ENCODE data around the gene CDC16. TPM values are rescaled to one million over a fixed set of nuclear protein-coding genes. Genes with fewer than 3 reads are reported as not detected.

Gene CDC16
- total and polyA plus RNA-seq, 2 of the 4 experiments (the other 2 are of a cell fraction) = 41.6 to 66.6 TPM

DNA sequence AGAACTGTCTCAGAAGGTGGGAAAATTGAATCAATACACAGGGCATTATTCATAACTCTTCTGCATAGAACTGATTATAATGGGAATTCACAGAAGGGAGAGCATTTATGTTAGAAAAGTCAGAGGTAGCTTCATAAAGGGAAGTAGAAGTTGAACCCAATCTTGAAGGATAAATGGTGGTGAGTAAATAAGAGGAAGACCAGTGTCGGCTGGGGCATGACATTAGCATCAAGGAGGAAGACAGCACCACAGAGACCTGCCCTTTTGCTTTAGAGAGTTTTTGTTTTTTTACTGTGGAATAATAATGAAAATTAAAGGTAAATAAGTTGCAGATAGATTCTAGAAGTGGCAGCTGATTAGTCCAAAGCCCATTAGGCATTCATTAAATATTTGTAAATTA, 21.9 kb downstream of the CDC16 start:
- no peak overlapping the region for H3K4me3 ChIP-seq (ENCODE audit: insufficient read depth, low read depth, low read length)
- H3K14ac ChIP-seq (replicated peaks; ENCODE audit: low read depth, low read length) = no peak overlapping the region
- no peak overlapping the region for H2AK5ac ChIP-seq (ENCODE audit: low read depth, low read length)
- no peak overlapping the region for H2AFZ ChIP-seq (replicated peaks; ENCODE audit: low read length, poor library complexity)
- peaks cover 43% of the 10 kb centered on the region for H3K36me3 ChIP-seq (ENCODE audit: control insufficient read depth, insufficient read depth, low read length)
- no peak overlapping the region for H3K9ac ChIP-seq (ENCODE audit: low read depth, low read length)
- no peak overlapping the region for H3K23ac ChIP-seq (ENCODE audit: low read depth, low read length)
- no peak overlapping the region for H3K4me2 ChIP-seq (ENCODE audit: low read depth, low read length)
- no peaks in the 10 kb centered on the region; the same call in 1 of the 2 replicates for H4K20me1 ChIP-seq (ENCODE audit: insufficient read depth, low read length)
- no peak overlapping the region for H2BK120ac ChIP-seq (ENCODE audit: low read depth, low read length)
- CTCF ChIA-PET = interaction anchor here (0.6 kb wide), 1 partner anchor 213 kb away, joined by 4 read pairs; no protein-coding TSS in a partner anchor
- intact Hi-C loops (cut with micrococcal nuclease) (no loop called here), in situ Hi-C loops (cut with MboI; ENCODE audit: low sequenced_read_pairs) (no loop called here), dilution Hi-C loops (cut with HindIII; ENCODE audit: low sequenced_read_pairs, unreplicated experiment) (no loop called here)
- DNase-seq = no peak
- no TSS peak for BruUV-seq (replicated peaks)
- no peak overlapping the region for H2AK9ac ChIP-seq (replicated peaks; ENCODE audit: low read depth, low read length, poor library complexity)
- H3K27ac ChIP-seq (ENCODE audit: insufficient read depth, low read length) = no peak overlapping the region
- no peak overlapping the region for H2BK15ac ChIP-seq (ENCODE audit: low read depth, low read length)
- no peak overlapping the region for H3K56ac ChIP-seq (ENCODE audit: extremely low read depth, insufficient read depth, low read length)
- H4K8ac ChIP-seq (ENCODE audit: low read depth in 2 of 2, low read length in 2 of 2) = no peak overlapping the region
- no peak overlapping the region for H2BK20ac ChIP-seq (ENCODE audit: low read depth, low read length)
- no peak overlapping the region for H2BK5ac ChIP-seq (ENCODE audit: low read depth, low read length, poor library complexity, severe bottlenecking)
- no peaks in the 10 kb centered on the region for H3K9me3 ChIP-seq (ENCODE audit: control insufficient read depth, insufficient read depth, low read length)
- H3K79me1 ChIP-seq (ENCODE audit: low read depth in 1 of 2, low read length in 2 of 2) = peaks cover 35 to 50% of the 10 kb centered on the region in 2 experiments
- H3K4ac ChIP-seq (ENCODE audit: low read depth, low read length) = no peak overlapping the region
- H3K4me1 ChIP-seq (ENCODE audit: control insufficient read depth, insufficient read depth, low read length) = peaks cover 2% of the 10 kb centered on the region; the same call in 1 of the 2 replicates
- H3K27me3 ChIP-seq (ENCODE audit: control insufficient read depth, insufficient read depth, low read length) = no peaks in the 10 kb centered on the region
- H4K5ac ChIP-seq (ENCODE audit: low read depth, low read length) = no peak overlapping the region
- no peaks in the 10 kb centered on the region for H3K9me1 ChIP-seq (ENCODE audit: insufficient read depth, low read length)
- ATAC-seq (ENCODE audit: low read depth) = no peak
- no CpG with 5 or more reads among the region's 1 CpG for WGBS, 2 experiments (ENCODE audit: extremely low coverage in 2 of 2, insufficient read length in 1 of 2)
- no peak overlapping the region for H3K18ac ChIP-seq (ENCODE audit: low read depth, low read length)
- POLR2A ChIA-PET (ENCODE audit: unreplicated experiment) = no interaction called here
- no peak overlapping the region for H4K91ac ChIP-seq (ENCODE audit: insufficient read depth, low read depth, low read length)
- TF ChIP-seq NFE2L2 (IDR thresholded peaks at IDR 0.05; ENCODE audit: low read depth, low read length) (no peak), RCOR1 (IDR thresholded peaks at IDR 0.05; ENCODE audit: insufficient replicate concordance, low read length) (no peak), CEBPB (IDR thresholded peaks at IDR 0.05; ENCODE audit: low read depth, low read length) (no peak), MAZ (IDR thresholded peaks at IDR 0.05; ENCODE audit: borderline replicate concordance, low read depth, low read length) (no peak), FOS (IDR thresholded peaks at IDR 0.05; ENCODE audit: low read depth, low read length) (no peak), MAFK (IDR thresholded peaks at IDR 0.05; ENCODE audit: low read depth, low read length) (no peak), SMC3 (IDR thresholded peaks at IDR 0.05; ENCODE audit: low read depth, low read length) (no peak), RFX5 (IDR thresholded peaks at IDR 0.05; ENCODE audit: low read depth, low read length) (no peak), MXI1 (IDR thresholded peaks at IDR 0.05; ENCODE audit: borderline replicate concordance, low read depth, low read length) (no peak), CHD1 (IDR thresholded peaks at IDR 0.05; ENCODE audit: low read depth, low read length) (no peak), BHLHE40 (IDR thresholded peaks at IDR 0.05; ENCODE audit: low read depth, low read length) (no peak), POLR2A (IDR thresholded peaks at IDR 0.05; ENCODE audit: low read depth, low read length) (no peak), RAD21 (IDR thresholded peaks at IDR 0.05; ENCODE audit: low read length) (no peak)
- TF ChIP-seq, protein P1, sequence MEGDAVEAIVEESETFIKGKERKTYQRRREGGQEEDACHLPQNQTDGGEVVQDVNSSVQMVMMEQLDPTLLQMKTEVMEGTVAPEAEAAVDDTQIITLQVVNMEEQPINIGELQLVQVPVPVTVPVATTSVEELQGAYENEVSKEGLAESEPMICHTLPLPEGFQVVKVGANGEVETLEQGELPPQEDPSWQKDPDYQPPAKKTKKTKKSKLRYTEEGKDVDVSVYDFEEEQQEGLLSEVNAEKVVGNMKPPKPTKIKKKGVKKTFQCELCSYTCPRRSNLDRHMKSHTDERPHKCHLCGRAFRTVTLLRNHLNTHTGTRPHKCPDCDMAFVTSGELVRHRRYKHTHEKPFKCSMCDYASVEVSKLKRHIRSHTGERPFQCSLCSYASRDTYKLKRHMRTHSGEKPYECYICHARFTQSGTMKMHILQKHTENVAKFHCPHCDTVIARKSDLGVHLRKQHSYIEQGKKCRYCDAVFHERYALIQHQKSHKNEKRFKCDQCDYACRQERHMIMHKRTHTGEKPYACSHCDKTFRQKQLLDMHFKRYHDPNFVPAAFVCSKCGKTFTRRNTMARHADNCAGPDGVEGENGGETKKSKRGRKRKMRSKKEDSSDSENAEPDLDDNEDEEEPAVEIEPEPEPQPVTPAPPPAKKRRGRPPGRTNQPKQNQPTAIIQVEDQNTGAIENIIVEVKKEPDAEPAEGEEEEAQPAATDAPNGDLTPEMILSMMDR (conservative IDR thresholded peaks at IDR 0.05; ENCODE audit: low read depth, low read length) = no peak
- TF ChIP-seq, protein P2, sequence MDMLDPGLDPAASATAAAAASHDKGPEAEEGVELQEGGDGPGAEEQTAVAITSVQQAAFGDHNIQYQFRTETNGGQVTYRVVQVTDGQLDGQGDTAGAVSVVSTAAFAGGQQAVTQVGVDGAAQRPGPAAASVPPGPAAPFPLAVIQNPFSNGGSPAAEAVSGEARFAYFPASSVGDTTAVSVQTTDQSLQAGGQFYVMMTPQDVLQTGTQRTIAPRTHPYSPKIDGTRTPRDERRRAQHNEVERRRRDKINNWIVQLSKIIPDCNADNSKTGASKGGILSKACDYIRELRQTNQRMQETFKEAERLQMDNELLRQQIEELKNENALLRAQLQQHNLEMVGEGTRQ (IDR thresholded peaks at IDR 0.05; ENCODE audit: low read depth, low read length) = no peak
- TF ChIP-seq, protein P3, sequence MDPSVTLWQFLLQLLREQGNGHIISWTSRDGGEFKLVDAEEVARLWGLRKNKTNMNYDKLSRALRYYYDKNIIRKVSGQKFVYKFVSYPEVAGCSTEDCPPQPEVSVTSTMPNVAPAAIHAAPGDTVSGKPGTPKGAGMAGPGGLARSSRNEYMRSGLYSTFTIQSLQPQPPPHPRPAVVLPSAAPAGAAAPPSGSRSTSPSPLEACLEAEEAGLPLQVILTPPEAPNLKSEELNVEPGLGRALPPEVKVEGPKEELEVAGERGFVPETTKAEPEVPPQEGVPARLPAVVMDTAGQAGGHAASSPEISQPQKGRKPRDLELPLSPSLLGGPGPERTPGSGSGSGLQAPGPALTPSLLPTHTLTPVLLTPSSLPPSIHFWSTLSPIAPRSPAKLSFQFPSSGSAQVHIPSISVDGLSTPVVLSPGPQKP (IDR thresholded peaks at IDR 0.05; ENCODE audit: borderline replicate concordance, low read depth, low read length) = no peak

All from IMR-90 (cell line).